IMR-90 (cell line): Measurements from ENCODE around the gene MED23.

Experiments used
- CEBPB ChIP-seq: IDR thresholded peaks from 2 replicates; pipeline ENCODE4 v1.6.1; 2012; ENCODE audit warnings: low read depth, low read length, improper control_type of control experiment
- CHD1 ChIP-seq: IDR thresholded peaks from 2 replicates; pipeline ENCODE4 v1.6.1; 2012; ENCODE audit warnings: low read depth, low read length, improper control_type of control experiment
- ELK1 ChIP-seq: fragments of 150-350 bp; IDR thresholded peaks from 2 replicates; pipeline ENCODE4 v1.6.1; 2016; ENCODE audit warnings: low read depth, mild to moderate bottlenecking, low read length, moderate library complexity, borderline replicate concordance
- FOS ChIP-seq: fragments of 150-350 bp; IDR thresholded peaks from 2 replicates; pipeline ENCODE4 v1.6.1; 2016; ENCODE audit warnings: low read depth, low read length
- MAFK ChIP-seq: IDR thresholded peaks from 2 replicates; pipeline ENCODE4 v1.6.1; 2012; ENCODE audit warnings: low read depth, low read length, improper control_type of control experiment
- MXI1 ChIP-seq: IDR thresholded peaks from 2 replicates; pipeline ENCODE4 v1.6.1; 2012; ENCODE audit warnings: low read depth, mild to moderate bottlenecking, low read length, moderate library complexity, borderline replicate concordance
- POLR2A ChIP-seq: IDR thresholded peaks from 2 replicates; pipeline ENCODE4 v1.6.1; 2012; ENCODE audit warnings: mild to moderate bottlenecking, low read depth, low read length
- RAD21 ChIP-seq: IDR thresholded peaks from 2 replicates; pipeline ENCODE4 v1.6.1; 2012; ENCODE audit warnings: low read length, improper control_type of control experiment
- RCOR1 ChIP-seq: IDR thresholded peaks from 2 replicates; pipeline ENCODE4 v1.6.1; 2012; ENCODE audit warnings: mild to moderate bottlenecking, low read length, improper control_type of control experiment; ENCODE audit not compliant: insufficient replicate concordance
- USF2 ChIP-seq: fragments of 150-350 bp; IDR thresholded peaks from 2 replicates; pipeline ENCODE4 v1.6.1; 2017; ENCODE audit warnings: mild to moderate bottlenecking, antibody characterized with exemption, low read length, low read depth
- TF ChIP-seq, protein P1 (sequence below): conservative IDR thresholded peaks from 2 replicates; pipeline ENCODE4 v1.5.1; 2012; ENCODE audit warnings: mild to moderate bottlenecking, low read depth, low read length, improper control_type of control experiment

- TF ChIP-seq, protein P1, sequence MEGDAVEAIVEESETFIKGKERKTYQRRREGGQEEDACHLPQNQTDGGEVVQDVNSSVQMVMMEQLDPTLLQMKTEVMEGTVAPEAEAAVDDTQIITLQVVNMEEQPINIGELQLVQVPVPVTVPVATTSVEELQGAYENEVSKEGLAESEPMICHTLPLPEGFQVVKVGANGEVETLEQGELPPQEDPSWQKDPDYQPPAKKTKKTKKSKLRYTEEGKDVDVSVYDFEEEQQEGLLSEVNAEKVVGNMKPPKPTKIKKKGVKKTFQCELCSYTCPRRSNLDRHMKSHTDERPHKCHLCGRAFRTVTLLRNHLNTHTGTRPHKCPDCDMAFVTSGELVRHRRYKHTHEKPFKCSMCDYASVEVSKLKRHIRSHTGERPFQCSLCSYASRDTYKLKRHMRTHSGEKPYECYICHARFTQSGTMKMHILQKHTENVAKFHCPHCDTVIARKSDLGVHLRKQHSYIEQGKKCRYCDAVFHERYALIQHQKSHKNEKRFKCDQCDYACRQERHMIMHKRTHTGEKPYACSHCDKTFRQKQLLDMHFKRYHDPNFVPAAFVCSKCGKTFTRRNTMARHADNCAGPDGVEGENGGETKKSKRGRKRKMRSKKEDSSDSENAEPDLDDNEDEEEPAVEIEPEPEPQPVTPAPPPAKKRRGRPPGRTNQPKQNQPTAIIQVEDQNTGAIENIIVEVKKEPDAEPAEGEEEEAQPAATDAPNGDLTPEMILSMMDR: no peak
- TF ChIP-seq FOS: no peak
- no peak for TF ChIP-seq POLR2A
- TF ChIP-seq ELK1: no peak
- TF ChIP-seq RAD21: no peak
- no peak for TF ChIP-seq RCOR1
- TF ChIP-seq MAFK: no peak
- TF ChIP-seq CEBPB: no peak
- no peak for TF ChIP-seq USF2
- no peak for TF ChIP-seq MXI1
- no peak for TF ChIP-seq CHD1
Observed at GRCh38 chr6:131588643-131589042, 39.4 kb downstream of the MED23 start.
